Fibroblast of lung (primary cell): ENCODE results near the gene TPPP3.

Source experiments
- EZH2 ChIP-seq: IDR thresholded peaks from 2 replicates; pipeline ENCODE4 v1.5.1; 2012; ENCODE audit warnings: low read length, control low read depth, mild to moderate bottlenecking; ENCODE audit errors: missing control alignments
- TF ChIP-seq, protein P1 (sequence below), 2 donors: IDR thresholded peaks in 1 of 2; conservative IDR thresholded peaks in 1 of 2; 1 replicate in 1 of 2; 2 replicates in 1 of 2; pipeline ENCODE4 v1.5.1; 2011 to 2012; ENCODE audit warnings: low read length in 2 of 2, control low read depth in 1 of 2, inconsistent platforms in 1 of 2, low read depth in 1 of 2, mild to moderate bottlenecking in 1 of 2

DNA sequence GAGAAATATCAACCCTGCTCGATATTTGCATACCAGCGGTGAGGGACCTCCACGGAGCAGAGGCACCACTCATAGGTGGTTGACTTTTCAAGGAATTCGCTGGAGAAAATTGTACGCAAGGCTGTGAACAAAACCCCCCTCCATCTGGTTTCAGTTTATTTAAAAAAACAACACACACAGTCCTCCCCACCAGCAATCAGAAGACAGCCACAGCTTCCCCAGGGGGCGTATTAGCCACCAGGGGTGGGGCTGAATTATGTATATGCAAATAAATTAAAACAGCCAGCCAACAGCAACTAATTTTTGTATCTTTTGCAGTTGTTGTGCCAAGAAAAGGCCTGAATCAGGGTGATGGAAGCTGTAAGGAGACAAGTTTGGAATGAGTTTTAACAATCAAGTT lies 31.8 kb upstream of the TPPP3 start:
- TF ChIP-seq, protein P1, sequence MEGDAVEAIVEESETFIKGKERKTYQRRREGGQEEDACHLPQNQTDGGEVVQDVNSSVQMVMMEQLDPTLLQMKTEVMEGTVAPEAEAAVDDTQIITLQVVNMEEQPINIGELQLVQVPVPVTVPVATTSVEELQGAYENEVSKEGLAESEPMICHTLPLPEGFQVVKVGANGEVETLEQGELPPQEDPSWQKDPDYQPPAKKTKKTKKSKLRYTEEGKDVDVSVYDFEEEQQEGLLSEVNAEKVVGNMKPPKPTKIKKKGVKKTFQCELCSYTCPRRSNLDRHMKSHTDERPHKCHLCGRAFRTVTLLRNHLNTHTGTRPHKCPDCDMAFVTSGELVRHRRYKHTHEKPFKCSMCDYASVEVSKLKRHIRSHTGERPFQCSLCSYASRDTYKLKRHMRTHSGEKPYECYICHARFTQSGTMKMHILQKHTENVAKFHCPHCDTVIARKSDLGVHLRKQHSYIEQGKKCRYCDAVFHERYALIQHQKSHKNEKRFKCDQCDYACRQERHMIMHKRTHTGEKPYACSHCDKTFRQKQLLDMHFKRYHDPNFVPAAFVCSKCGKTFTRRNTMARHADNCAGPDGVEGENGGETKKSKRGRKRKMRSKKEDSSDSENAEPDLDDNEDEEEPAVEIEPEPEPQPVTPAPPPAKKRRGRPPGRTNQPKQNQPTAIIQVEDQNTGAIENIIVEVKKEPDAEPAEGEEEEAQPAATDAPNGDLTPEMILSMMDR (conservative IDR thresholded peaks at IDR 0.05 in 1 of 2, IDR thresholded peaks at IDR 0.05 in 1 of 2; ENCODE audit: low read depth in 1 of 2, low read length in 2 of 2): no peak
- TF ChIP-seq EZH2: no peak
